ENCODE data around the gene EPX. TPM values are rescaled to one million over a fixed set of nuclear protein-coding genes. Genes with fewer than 3 reads are reported as not detected.

The EPX gene
- total RNA-seq, 1 donor: not detected

DNA sequence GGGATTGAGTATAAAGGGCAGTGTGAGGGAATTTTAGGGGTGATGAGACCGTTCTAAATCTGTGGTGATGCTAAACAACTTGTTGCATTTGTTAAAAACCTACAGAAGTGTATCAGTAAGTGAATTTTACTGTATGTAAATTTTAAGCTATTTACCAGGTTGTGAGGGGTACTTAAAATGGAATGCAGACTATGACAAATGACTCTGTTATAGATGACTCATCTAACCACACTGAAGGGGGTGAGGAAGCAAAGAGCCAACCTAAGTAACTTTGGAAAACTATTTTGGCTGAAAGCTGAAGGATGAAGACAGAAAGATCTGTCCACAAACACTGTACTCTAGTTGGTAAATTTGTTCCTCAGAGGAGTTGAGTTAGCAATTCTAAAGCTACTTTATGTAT, 31.8 kb downstream of the EPX start:
- Histone ChIP-seq H3K9me3 (ENCODE audit: low read depth, low read length) (no peaks in the 10 kb centered on the region), H4K20me1 (ENCODE audit: insufficient read depth, low read length) (no peaks in the 10 kb centered on the region), H3K4me1 (ENCODE audit: insufficient read depth, low read length) (peaks cover 17% of the 10 kb centered on the region), H3K4me2 (ENCODE audit: insufficient read depth, low read length) (peak overlapping the region; percentile 11), H2AFZ (ENCODE audit: low read length) (no peak overlapping the region), H3K27ac (ENCODE audit: low read depth, low read length) (peak overlapping the region; percentile 15), H3K36me3 (ENCODE audit: insufficient read depth, low read length) (no peaks in the 10 kb centered on the region), H3K4me3 (ENCODE audit: insufficient read depth, low read length) (no peak overlapping the region), H3K27me3 (ENCODE audit: insufficient read depth, low read length) (no peaks in the 10 kb centered on the region), H3K79me2 (ENCODE audit: insufficient read depth, low read length) (no peaks in the 10 kb centered on the region)
- TF ChIP-seq, protein P1, sequence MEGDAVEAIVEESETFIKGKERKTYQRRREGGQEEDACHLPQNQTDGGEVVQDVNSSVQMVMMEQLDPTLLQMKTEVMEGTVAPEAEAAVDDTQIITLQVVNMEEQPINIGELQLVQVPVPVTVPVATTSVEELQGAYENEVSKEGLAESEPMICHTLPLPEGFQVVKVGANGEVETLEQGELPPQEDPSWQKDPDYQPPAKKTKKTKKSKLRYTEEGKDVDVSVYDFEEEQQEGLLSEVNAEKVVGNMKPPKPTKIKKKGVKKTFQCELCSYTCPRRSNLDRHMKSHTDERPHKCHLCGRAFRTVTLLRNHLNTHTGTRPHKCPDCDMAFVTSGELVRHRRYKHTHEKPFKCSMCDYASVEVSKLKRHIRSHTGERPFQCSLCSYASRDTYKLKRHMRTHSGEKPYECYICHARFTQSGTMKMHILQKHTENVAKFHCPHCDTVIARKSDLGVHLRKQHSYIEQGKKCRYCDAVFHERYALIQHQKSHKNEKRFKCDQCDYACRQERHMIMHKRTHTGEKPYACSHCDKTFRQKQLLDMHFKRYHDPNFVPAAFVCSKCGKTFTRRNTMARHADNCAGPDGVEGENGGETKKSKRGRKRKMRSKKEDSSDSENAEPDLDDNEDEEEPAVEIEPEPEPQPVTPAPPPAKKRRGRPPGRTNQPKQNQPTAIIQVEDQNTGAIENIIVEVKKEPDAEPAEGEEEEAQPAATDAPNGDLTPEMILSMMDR (IDR thresholded peaks at IDR 0.05; ENCODE audit: extremely low read depth, low read depth, low read length): no peak
- DNase-seq (ENCODE audit: insufficient read length, low spot score, missing footprints): no peak

DNA sequence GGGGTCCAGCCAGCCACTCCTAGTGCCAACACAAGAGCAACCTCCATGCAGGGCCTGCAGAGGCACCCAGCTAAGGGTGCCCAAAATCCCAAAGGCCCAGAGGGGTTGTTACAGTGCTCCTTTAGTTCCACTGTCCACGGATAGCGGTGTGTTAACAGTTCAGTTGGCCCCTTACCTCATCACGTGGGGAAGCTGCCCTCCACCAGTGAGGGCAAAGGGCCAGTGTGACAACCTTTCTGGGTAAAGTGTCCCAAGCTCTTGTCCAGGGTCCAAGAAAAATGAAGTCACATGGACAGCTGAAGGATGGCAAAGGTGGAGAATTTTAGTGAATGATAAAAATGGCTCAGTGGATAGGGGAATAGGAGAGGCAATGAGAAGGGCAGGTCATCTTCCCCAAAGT, 35.2 kb downstream of the EPX start:
- DNase-seq (ENCODE audit: insufficient read length, low spot score, missing footprints): no peak
- H3K4me1 ChIP-seq (ENCODE audit: insufficient read depth, low read length): peaks cover 29% of the 10 kb centered on the region
- H3K4me2 ChIP-seq (ENCODE audit: insufficient read depth, low read length): no peak overlapping the region
- H3K79me2 ChIP-seq (ENCODE audit: insufficient read depth, low read length): no peaks in the 10 kb centered on the region
- H3K9me3 ChIP-seq (ENCODE audit: low read depth, low read length): no peaks in the 10 kb centered on the region
- H3K36me3 ChIP-seq (ENCODE audit: insufficient read depth, low read length): no peaks in the 10 kb centered on the region
- H3K27me3 ChIP-seq (ENCODE audit: insufficient read depth, low read length): no peaks in the 10 kb centered on the region
- H3K27ac ChIP-seq (ENCODE audit: low read depth, low read length): no peak overlapping the region
- no peak overlapping the region for H3K4me3 ChIP-seq (ENCODE audit: insufficient read depth, low read length)
- TF ChIP-seq, protein P1 (IDR thresholded peaks at IDR 0.05; ENCODE audit: extremely low read depth, low read depth, low read length): no peak
- no peak overlapping the region for H2AFZ ChIP-seq (ENCODE audit: low read length)
- no peaks in the 10 kb centered on the region for H4K20me1 ChIP-seq (ENCODE audit: insufficient read depth, low read length)

DNA sequence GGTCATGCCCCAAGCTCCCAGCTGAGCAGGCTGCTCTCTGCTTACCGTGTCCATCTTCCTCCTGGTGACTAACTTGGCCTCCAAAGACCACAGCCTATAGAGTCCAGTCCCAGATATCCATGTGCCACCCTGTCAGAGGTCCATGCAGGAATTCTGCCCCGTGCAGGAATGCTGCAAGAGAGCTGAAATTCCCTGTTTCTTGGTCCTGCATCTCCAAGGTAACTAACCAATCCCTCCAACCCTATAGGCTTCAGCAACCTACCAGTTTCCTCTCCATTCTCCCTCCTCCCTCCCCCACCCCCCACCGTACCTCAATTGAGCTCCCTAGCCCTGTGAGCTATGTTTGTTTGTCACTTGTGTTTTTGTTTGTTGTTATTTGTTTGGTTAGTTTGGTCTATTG, 36.2 kb downstream of the EPX start:
- no peaks in the 10 kb centered on the region for H3K9me3 ChIP-seq (ENCODE audit: low read depth, low read length)
- H3K36me3 ChIP-seq (ENCODE audit: insufficient read depth, low read length): no peaks in the 10 kb centered on the region
- no peaks in the 10 kb centered on the region for H4K20me1 ChIP-seq (ENCODE audit: insufficient read depth, low read length)
- no peak for DNase-seq (ENCODE audit: insufficient read length, low spot score, missing footprints)
- H3K27me3 ChIP-seq (ENCODE audit: insufficient read depth, low read length): no peaks in the 10 kb centered on the region
- no peak overlapping the region for H2AFZ ChIP-seq (ENCODE audit: low read length)
- H3K4me3 ChIP-seq (ENCODE audit: insufficient read depth, low read length): no peak overlapping the region
- H3K4me1 ChIP-seq (ENCODE audit: insufficient read depth, low read length): peaks cover 34% of the 10 kb centered on the region
- H3K79me2 ChIP-seq (ENCODE audit: insufficient read depth, low read length): no peaks in the 10 kb centered on the region
- TF ChIP-seq, protein P1 (IDR thresholded peaks at IDR 0.05; ENCODE audit: extremely low read depth, low read depth, low read length): no peak
- no peak overlapping the region for H3K27ac ChIP-seq (ENCODE audit: low read depth, low read length)
- H3K4me2 ChIP-seq (ENCODE audit: insufficient read depth, low read length): no peak overlapping the region

DNA sequence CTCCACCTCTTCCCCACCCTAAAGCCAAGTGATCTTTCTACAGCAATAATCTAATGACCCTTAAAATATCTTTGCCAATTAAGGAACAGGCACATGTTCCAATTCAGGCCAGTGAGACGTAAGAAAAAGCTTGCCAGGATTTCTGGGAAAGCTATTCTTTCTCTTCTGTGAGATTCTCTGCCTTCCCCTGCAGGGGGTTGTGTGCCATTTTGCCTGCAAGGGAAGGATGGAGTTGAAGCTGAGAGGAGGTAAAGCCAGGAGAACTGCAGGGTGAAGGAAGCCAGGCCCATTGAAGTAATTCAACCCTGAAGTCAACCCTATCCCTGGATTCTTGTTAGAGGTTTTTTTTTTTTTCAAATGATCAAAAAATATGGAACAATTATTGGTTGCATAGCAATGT, 36.9 kb downstream of the EPX start:
- H3K36me3 ChIP-seq (ENCODE audit: insufficient read depth, low read length): no peaks in the 10 kb centered on the region
- H3K27me3 ChIP-seq (ENCODE audit: insufficient read depth, low read length): no peaks in the 10 kb centered on the region
- H3K4me1 ChIP-seq (ENCODE audit: insufficient read depth, low read length): peaks cover 29% of the 10 kb centered on the region
- TF ChIP-seq, protein P1 (IDR thresholded peaks at IDR 0.05; ENCODE audit: extremely low read depth, low read depth, low read length): no peak
- H4K20me1 ChIP-seq (ENCODE audit: insufficient read depth, low read length): no peaks in the 10 kb centered on the region
- no peak overlapping the region for H3K4me3 ChIP-seq (ENCODE audit: insufficient read depth, low read length)
- no peaks in the 10 kb centered on the region for H3K9me3 ChIP-seq (ENCODE audit: low read depth, low read length)
- no peak overlapping the region for H3K4me2 ChIP-seq (ENCODE audit: insufficient read depth, low read length)
- H3K79me2 ChIP-seq (ENCODE audit: insufficient read depth, low read length): no peaks in the 10 kb centered on the region
- no peak overlapping the region for H3K27ac ChIP-seq (ENCODE audit: low read depth, low read length)
- DNase-seq (ENCODE audit: insufficient read length, low spot score, missing footprints): no peak
- H2AFZ ChIP-seq (ENCODE audit: low read length): no peak overlapping the region

Measured in osteoblast (primary cell).